Measurements from ENCODE around the gene TTC34.

DNA sequence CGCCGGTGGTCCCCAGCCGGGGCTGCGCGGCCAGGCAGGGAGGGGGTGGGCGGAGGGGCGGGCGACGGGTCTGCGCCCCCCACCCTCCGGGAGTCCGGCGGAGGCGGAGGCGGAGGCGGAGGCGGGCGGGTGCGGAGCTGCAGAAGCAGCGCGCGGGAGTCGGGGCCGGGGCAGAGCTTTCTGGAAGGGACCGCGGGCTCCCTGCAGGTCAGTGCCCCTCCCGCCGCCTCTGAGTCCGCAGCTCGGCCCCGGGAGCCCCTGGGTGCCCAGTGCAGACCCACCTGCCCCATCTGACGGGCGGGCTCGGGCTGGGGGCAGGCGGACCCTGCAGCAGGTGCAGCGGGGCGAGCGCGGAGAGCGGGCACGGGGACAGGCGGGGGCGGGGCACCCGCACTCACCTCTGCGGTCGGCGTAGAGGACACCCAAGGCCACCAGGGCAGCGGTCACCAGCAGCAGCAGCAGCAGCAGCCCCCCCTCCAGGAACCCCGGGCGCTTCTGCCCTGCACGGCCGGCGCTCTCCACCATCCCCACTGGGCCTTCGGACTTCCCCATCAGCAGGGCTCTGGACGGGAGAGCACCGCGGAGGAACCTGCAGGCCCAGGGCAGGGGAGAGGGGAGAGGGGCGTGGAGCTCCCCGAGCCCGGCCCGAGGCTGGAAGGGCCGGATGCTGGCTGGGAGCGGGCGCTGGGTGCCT, 172.4 kb downstream of the TTC34 start:
- no peak for TF ChIP-seq NR2C2 (CRISPR knock-in tag; IDR thresholded peaks at IDR 0.05)
- TF ChIP-seq ZNF138 (CRISPR knock-in tag; conservative IDR thresholded peaks at IDR 0.05): no peak
- TF ChIP-seq, protein P1, sequence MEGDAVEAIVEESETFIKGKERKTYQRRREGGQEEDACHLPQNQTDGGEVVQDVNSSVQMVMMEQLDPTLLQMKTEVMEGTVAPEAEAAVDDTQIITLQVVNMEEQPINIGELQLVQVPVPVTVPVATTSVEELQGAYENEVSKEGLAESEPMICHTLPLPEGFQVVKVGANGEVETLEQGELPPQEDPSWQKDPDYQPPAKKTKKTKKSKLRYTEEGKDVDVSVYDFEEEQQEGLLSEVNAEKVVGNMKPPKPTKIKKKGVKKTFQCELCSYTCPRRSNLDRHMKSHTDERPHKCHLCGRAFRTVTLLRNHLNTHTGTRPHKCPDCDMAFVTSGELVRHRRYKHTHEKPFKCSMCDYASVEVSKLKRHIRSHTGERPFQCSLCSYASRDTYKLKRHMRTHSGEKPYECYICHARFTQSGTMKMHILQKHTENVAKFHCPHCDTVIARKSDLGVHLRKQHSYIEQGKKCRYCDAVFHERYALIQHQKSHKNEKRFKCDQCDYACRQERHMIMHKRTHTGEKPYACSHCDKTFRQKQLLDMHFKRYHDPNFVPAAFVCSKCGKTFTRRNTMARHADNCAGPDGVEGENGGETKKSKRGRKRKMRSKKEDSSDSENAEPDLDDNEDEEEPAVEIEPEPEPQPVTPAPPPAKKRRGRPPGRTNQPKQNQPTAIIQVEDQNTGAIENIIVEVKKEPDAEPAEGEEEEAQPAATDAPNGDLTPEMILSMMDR (IDR thresholded peaks at IDR 0.05): no peak
- no peak for TF ChIP-seq ZNF425 (CRISPR knock-in tag; conservative IDR thresholded peaks at IDR 0.05)
- no peak for TF ChIP-seq MAX (CRISPR knock-in tag; IDR thresholded peaks at IDR 0.05)
- no peak for TF ChIP-seq FOXJ3 (CRISPR knock-in tag; IDR thresholded peaks at IDR 0.05; ENCODE audit: borderline replicate concordance)
- TF ChIP-seq, protein P2, sequence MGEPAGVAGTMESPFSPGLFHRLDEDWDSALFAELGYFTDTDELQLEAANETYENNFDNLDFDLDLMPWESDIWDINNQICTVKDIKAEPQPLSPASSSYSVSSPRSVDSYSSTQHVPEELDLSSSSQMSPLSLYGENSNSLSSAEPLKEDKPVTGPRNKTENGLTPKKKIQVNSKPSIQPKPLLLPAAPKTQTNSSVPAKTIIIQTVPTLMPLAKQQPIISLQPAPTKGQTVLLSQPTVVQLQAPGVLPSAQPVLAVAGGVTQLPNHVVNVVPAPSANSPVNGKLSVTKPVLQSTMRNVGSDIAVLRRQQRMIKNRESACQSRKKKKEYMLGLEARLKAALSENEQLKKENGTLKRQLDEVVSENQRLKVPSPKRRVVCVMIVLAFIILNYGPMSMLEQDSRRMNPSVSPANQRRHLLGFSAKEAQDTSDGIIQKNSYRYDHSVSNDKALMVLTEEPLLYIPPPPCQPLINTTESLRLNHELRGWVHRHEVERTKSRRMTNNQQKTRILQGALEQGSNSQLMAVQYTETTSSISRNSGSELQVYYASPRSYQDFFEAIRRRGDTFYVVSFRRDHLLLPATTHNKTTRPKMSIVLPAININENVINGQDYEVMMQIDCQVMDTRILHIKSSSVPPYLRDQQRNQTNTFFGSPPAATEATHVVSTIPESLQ (CRISPR knock-in tag; IDR thresholded peaks at IDR 0.05): no peak
- no peak for TF ChIP-seq IRF1 (CRISPR knock-in tag; IDR thresholded peaks at IDR 0.05)
- no peak for TF ChIP-seq ESRRA (CRISPR knock-in tag; IDR thresholded peaks at IDR 0.05; ENCODE audit: borderline replicate concordance)
